ENCODE data around the gene TXNRD2.

The TXNRD2 gene

GRCh38 chr22:19905347-19906276 is 36.0 kb downstream of the TXNRD2 start:
- TF ChIP-seq CTCF (IDR thresholded peaks at IDR 0.05; ENCODE audit: low read depth, low read length) = no peak

GRCh38 chr22:19904935-19905334 is 36.7 kb downstream of the TXNRD2 start:
- TF ChIP-seq CTCF (IDR thresholded peaks at IDR 0.05; ENCODE audit: low read depth, low read length) = no peak
- no peak overlapping the region for H3K4me3 ChIP-seq (ENCODE audit: low read depth, low read length)

More at GRCh38 chr22:19905347-19906276, 36.0 kb downstream of the TXNRD2 start:
- no peak overlapping the region for H3K4me3 ChIP-seq (ENCODE audit: low read depth, low read length)

- TF ChIP-seq CTCF (IDR thresholded peaks at IDR 0.05; ENCODE audit: low read depth, low read length) = no peak
- H3K4me3 ChIP-seq (ENCODE audit: low read depth, low read length) = no peak overlapping the region
Measured at GRCh38 chr22:19904174-19904856, 37.3 kb downstream of the TXNRD2 start.

- H3K4me3 ChIP-seq (ENCODE audit: low read depth, low read length) = no peak overlapping the region
- TF ChIP-seq CTCF (IDR thresholded peaks at IDR 0.05; ENCODE audit: low read depth, low read length) = no peak
Measured at GRCh38 chr22:19903513-19903912, 38.1 kb downstream of the TXNRD2 start.

- TF ChIP-seq CTCF (IDR thresholded peaks at IDR 0.05; ENCODE audit: low read depth, low read length) = no peak
- H3K4me3 ChIP-seq (ENCODE audit: low read depth, low read length) = no peak overlapping the region
Measured at GRCh38 chr22:19903031-19903430, 38.6 kb downstream of the TXNRD2 start.

GRCh38 chr22:19902245-19902715 is 39.3 kb downstream of the TXNRD2 start:
- no peak for TF ChIP-seq CTCF (IDR thresholded peaks at IDR 0.05; ENCODE audit: low read depth, low read length)
- H3K4me3 ChIP-seq (ENCODE audit: low read depth, low read length) = no peak overlapping the region

Data from WI38 (cell line).